OCI-LY7 (cell line): ENCODE data around the gene RGMB. TPM values are rescaled to one million over a fixed set of nuclear protein-coding genes. Genes with fewer than 3 reads are reported as not detected.

Experiments
- BruUV-seq: library from RNA; stranded (reverse); fragments of 400-500 nt; replicated peaks from 2 replicates; lab custom pipeline; 2021; lab: Mats Ljungman, UMichigan
- CTCF ChIA-PET: fragments of 300-600 bp; sonication (Branson Sonifier 250); formaldehyde crosslinking; loops from one replicate; lab custom pipeline; 2022; ENCODE audit warnings: antibody characterized with exemption; ENCODE audit not compliant: unreplicated experiment; lab: Charles Lee
- POLR2A ChIA-PET: fragments of 300-600 bp; sonication (Branson Sonifier 250); formaldehyde crosslinking; loops from one replicate; lab custom pipeline; 2022; ENCODE audit warnings: antibody characterized with exemption; lab: Charles Lee
- DNase-seq: peaks from one replicate; pipeline ENCODE4 v3.0.0-alpha.2; 2015; ENCODE audit warnings: low spot score
- H2AFZ ChIP-seq: fragments of 200-600 bp; sonication (generic), shearing (Covaris generic); 2 replicates; pipeline ENCODE4 v1.6.1; 2014; ENCODE audit warnings: mild to moderate bottlenecking, antibody characterized with exemption, low read length, moderate library complexity
- H3K27ac ChIP-seq: fragments of 200-600 bp; sonication (generic); 2 replicates; pipeline ENCODE4 v1.5.1; 2014; ENCODE audit warnings: mixed run types, low read depth, mild to moderate bottlenecking, moderate library complexity, low read length, inconsistent platforms; ENCODE audit not compliant: poor library complexity, severe bottlenecking
- H3K36me3 ChIP-seq: fragments of 200-600 bp; sonication (generic); 2 replicates; pipeline ENCODE4 v1.6.1; 2014; ENCODE audit warnings: mild to moderate bottlenecking, antibody characterized with exemption, low read length, moderate library complexity, mixed read lengths; ENCODE audit not compliant: insufficient read depth
- H3K4me1 ChIP-seq: fragments of 200-600 bp; sonication (generic); 2 replicates; pipeline ENCODE4 v1.5.1; 2014; ENCODE audit warnings: mild to moderate bottlenecking, low read length; ENCODE audit not compliant: insufficient read depth, poor library complexity, severe bottlenecking
- H3K4me2 ChIP-seq: fragments of 200-600 bp; sonication (generic); 2 replicates; pipeline ENCODE4 v1.6.1; 2014; ENCODE audit warnings: mild to moderate bottlenecking, low read length
- H3K4me3 ChIP-seq: fragments of 200-600 bp; sonication (generic); 2 replicates; pipeline ENCODE4 v1.5.1; 2014; ENCODE audit warnings: mild to moderate bottlenecking, low read depth, low read length; ENCODE audit not compliant: poor library complexity, severe bottlenecking
- H3K79me2 ChIP-seq: fragments of 200-600 bp; sonication (generic); 2 replicates; pipeline ENCODE4 v1.6.1; 2016; ENCODE audit warnings: low read depth, mild to moderate bottlenecking, low read length, moderate library complexity, mixed read lengths; ENCODE audit not compliant: insufficient read depth
- H3K9me2 ChIP-seq: fragments of 200-600 bp; sonication (generic); 2 replicates; pipeline ENCODE4 v1.6.1; 2016; ENCODE audit warnings: mild to moderate bottlenecking, low read length, mixed read lengths; ENCODE audit not compliant: insufficient read depth
- H3K9me3 ChIP-seq: fragments of 200-600 bp; sonication (generic); 2 replicates; pipeline ENCODE4 v1.6.1; 2014; ENCODE audit warnings: mild to moderate bottlenecking, mixed run types, low read length, mixed read lengths
- H4K20me1 ChIP-seq: fragments of 200-600 bp; sonication (generic); 2 replicates; pipeline ENCODE4 v1.6.1; 2014; ENCODE audit warnings: mild to moderate bottlenecking, antibody characterized with exemption, low read length, moderate library complexity, mixed read lengths; ENCODE audit not compliant: insufficient read depth
- EZH2phosphoT487 ChIP-seq: fragments of 200-600 bp; sonication (generic); IDR thresholded peaks from 2 replicates; pipeline ENCODE4 v1.6.1; 2018; ENCODE audit warnings: low read depth, borderline replicate concordance, mild to moderate bottlenecking, mixed run types, antibody characterized with exemption, low read length, moderate library complexity, mixed read lengths
- intact Hi-C: fragments of 100-400 bp; cut with micrococcal nuclease; formaldehyde crosslinking; loops from one replicate; pipeline ENCODE4 v1.10.0; 2022; ENCODE audit not compliant: unreplicated experiment
- total RNA-seq, 2 experiments: library from RNA; depleted of rRNA in 1 of 2; stranded (reverse); fragments of >200 nt in 1 of 2; shearing (Covaris generic) in 1 of 2; gene quantifications; 2 replicates each; pipeline ENCODE4 v1.2.3, GENCODE V29; 2014 to 2022
- TF ChIP-seq, protein P1 (sequence below): fragments of 200-600 bp; sonication (generic); conservative IDR thresholded peaks from 2 replicates; pipeline ENCODE4 v1.5.1; 2014; ENCODE audit warnings: mild to moderate bottlenecking, antibody characterized with exemption, low read length, moderate library complexity, mixed read lengths

RGMB gene
- total RNA-seq, 2 experiments from 2014 or later, result 9.2 to 11.2 TPM

DNA sequence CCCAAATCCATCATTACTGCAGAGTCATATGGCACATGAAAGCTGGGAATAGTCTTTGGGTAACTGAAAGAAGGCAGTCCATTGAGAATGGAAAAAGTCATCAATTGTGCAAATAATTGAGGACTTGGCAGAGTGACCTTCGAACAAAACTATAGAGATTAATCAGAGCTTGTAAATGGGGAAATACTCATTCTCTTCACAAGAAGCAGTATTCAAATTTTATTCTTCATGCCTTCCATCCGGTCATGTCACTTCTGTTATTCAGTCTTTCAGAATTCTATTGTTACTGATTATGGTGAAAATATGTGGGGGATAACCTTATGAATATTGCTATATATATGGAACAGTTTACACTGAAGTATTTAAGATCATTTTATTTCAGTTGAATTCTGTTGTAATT, 8.1 kb downstream of the RGMB start:
- H2AFZ ChIP-seq, result no peak overlapping the region
- no peaks in the 10 kb centered on the region for H3K9me2 ChIP-seq
- ChIA-PET POLR2A (interaction anchor here (1.4 kb wide), 1 partner anchor 9 kb away, joined by 5 read pairs; no protein-coding TSS in a partner anchor), CTCF (interaction anchor here (1.5 kb wide), 1 partner anchor 8 kb away, joined by 4 read pairs; no protein-coding TSS in a partner anchor)
- H3K79me2 ChIP-seq, result peaks cover 6% of the 10 kb centered on the region; the same call in 1 of the 2 replicates
- no peak overlapping the region for H3K4me2 ChIP-seq
- BruUV-seq, result no TSS peak
- no peaks in the 10 kb centered on the region for H3K9me3 ChIP-seq
- intact Hi-C loops, result no loop called here
- DNase-seq, result no peak
- TF ChIP-seq EZH2phosphoT487, result no peak
- TF ChIP-seq, protein P1, sequence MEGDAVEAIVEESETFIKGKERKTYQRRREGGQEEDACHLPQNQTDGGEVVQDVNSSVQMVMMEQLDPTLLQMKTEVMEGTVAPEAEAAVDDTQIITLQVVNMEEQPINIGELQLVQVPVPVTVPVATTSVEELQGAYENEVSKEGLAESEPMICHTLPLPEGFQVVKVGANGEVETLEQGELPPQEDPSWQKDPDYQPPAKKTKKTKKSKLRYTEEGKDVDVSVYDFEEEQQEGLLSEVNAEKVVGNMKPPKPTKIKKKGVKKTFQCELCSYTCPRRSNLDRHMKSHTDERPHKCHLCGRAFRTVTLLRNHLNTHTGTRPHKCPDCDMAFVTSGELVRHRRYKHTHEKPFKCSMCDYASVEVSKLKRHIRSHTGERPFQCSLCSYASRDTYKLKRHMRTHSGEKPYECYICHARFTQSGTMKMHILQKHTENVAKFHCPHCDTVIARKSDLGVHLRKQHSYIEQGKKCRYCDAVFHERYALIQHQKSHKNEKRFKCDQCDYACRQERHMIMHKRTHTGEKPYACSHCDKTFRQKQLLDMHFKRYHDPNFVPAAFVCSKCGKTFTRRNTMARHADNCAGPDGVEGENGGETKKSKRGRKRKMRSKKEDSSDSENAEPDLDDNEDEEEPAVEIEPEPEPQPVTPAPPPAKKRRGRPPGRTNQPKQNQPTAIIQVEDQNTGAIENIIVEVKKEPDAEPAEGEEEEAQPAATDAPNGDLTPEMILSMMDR, result no peak
- H3K4me3 ChIP-seq, result no peak overlapping the region
- H3K4me1 ChIP-seq, result no peaks in the 10 kb centered on the region
- no peak overlapping the region for H3K27ac ChIP-seq
- H3K36me3 ChIP-seq, result peaks cover 43% of the 10 kb centered on the region
- peaks cover 16% of the 10 kb centered on the region for H4K20me1 ChIP-seq

DNA sequence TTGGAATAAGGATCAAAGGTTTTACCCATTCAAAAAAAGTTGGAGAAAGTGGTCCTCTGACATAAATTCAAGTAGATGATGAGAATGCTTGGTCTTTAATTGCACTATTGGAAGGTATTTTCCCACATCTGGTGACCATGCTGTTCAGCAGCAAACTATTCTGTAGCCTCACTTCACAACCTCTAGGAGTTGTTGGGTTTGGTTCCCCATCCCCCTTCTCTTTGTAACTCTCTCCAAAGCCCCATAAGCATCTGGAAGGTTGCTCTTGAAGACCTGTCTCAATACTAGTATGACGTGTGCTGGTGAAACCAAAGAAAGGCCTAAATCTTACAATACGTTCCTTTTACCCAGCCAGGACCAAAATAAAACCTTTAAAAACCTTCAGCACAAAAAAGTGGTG, 8.5 kb downstream of the RGMB start:
- no peak overlapping the region for H2AFZ ChIP-seq
- POLR2A ChIA-PET, result interaction anchor here (0.7 kb wide), 2 partner anchors 11 to 15 kb away, joined by 3 read pairs; no protein-coding TSS in a partner anchor
- H3K4me3 ChIP-seq, result no peak overlapping the region
- H4K20me1 ChIP-seq, result peaks cover 16% of the 10 kb centered on the region
- no peaks in the 10 kb centered on the region for H3K4me1 ChIP-seq
- H3K9me3 ChIP-seq, result no peaks in the 10 kb centered on the region
- CTCF ChIA-PET, result no interaction called here
- H3K9me2 ChIP-seq, result no peaks in the 10 kb centered on the region
- intact Hi-C loops, result no loop called here
- no TSS peak for BruUV-seq
- no peak for DNase-seq
- peaks cover 47% of the 10 kb centered on the region for H3K36me3 ChIP-seq
- H3K4me2 ChIP-seq, result no peak overlapping the region
- no peak overlapping the region for H3K27ac ChIP-seq
- H3K79me2 ChIP-seq, result peaks cover 6% of the 10 kb centered on the region; the same call in 1 of the 2 replicates
- TF ChIP-seq, protein P1, result no peak
- TF ChIP-seq EZH2phosphoT487, result no peak

DNA sequence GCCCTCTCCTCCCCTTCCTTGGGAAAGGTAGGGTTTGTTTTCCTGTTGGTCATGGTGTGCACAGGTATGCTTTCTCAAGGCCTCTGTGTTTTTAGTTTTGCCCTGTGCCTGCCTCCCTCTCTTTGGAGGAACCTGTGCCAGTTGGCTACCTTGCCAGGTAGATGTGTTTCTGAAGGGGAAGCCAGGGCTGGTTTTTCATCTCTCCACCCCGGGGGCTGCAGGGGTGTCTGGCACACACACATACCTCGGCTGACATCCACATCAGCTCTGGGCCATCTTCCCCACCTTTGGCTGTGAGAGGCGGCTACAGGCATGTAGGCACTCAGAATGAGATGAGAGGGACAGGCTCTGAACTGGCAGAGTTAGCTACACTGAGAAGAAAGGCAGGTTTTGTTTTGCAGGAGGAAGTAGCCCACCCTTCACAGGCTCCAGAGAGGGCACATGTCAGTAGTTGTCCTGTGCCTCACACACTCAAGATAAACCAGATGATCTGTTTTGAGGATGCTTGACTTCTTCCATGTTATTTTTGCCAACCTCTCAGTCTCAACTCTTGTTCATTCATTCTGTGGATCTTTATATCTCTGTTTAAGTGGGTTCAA, 9.7 kb downstream of the RGMB start:
- no peak for DNase-seq
- intact Hi-C loops, result no loop called here
- Histone ChIP-seq H3K79me2 (peaks cover 4% of the 10 kb centered on the region; the same call in 1 of the 2 replicates), H3K9me2 (no peaks in the 10 kb centered on the region), H4K20me1 (peaks cover 9% of the 10 kb centered on the region), H3K4me3 (no peak overlapping the region), H3K4me1 (no peaks in the 10 kb centered on the region), H3K36me3 (peaks cover 56% of the 10 kb centered on the region), H3K27ac (no peak overlapping the region), H3K4me2 (no peak overlapping the region), H3K9me3 (no peaks in the 10 kb centered on the region), H2AFZ (no peak overlapping the region)
- CTCF ChIA-PET, result no interaction called here
- no peak for TF ChIP-seq EZH2phosphoT487
- TF ChIP-seq, protein P1, result no peak
- POLR2A ChIA-PET, result interaction anchor here (0.7 kb wide), 2 partner anchors 14 to 488 kb away, joined by 3 to 4 read pairs; no protein-coding TSS in a partner anchor
- no TSS peak for BruUV-seq
